Epithelial cell of esophagus (primary cell): ENCODE measurements around the gene CALML5.

Experiments used
- DNase-seq: peaks from one replicate; pipeline ENCODE4 v3.0.0; 2010; ENCODE audit warnings: low read depth
- H3K4me3 ChIP-seq: 2 replicates; pipeline ENCODE4 v1.5.1; 2011; ENCODE audit warnings: mild to moderate bottlenecking, low read length, control low read depth
- TF ChIP-seq, protein P1 (sequence below): IDR thresholded peaks from 2 replicates; pipeline ENCODE4 v1.5.1; 2011; ENCODE audit warnings: low read depth, mild to moderate bottlenecking, low read length, control low read depth, inconsistent platforms; ENCODE audit not compliant: insufficient read depth; ENCODE audit errors: missing control alignments

Gene CALML5

DNA sequence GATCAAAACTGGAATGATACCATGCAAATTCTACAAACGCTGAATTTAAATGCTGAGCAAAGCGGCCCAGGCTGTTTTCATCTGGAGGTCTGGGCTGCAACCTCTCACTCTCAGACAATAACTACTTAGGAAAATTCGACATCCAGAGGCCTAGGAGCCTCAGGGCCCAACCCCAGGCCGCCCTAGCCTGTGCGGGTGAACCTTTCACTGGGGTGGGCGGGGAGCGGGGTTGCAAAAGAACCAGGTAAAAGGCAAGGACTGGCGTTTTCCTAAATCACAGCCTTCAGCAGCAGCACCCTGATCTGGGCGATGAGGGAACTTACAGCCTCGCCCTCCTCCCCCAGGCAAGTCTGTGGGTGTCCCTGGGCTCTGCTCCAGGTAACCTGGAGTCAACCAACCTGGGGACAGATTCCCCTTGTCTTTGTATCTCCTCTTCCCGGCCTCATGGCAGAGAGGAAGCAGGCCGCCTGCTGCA is 33.4 kb downstream of the CALML5 start:
- H3K4me3 ChIP-seq = peak overlapping the region; percentile 11
- DNase-seq = no peak
- TF ChIP-seq, protein P1, sequence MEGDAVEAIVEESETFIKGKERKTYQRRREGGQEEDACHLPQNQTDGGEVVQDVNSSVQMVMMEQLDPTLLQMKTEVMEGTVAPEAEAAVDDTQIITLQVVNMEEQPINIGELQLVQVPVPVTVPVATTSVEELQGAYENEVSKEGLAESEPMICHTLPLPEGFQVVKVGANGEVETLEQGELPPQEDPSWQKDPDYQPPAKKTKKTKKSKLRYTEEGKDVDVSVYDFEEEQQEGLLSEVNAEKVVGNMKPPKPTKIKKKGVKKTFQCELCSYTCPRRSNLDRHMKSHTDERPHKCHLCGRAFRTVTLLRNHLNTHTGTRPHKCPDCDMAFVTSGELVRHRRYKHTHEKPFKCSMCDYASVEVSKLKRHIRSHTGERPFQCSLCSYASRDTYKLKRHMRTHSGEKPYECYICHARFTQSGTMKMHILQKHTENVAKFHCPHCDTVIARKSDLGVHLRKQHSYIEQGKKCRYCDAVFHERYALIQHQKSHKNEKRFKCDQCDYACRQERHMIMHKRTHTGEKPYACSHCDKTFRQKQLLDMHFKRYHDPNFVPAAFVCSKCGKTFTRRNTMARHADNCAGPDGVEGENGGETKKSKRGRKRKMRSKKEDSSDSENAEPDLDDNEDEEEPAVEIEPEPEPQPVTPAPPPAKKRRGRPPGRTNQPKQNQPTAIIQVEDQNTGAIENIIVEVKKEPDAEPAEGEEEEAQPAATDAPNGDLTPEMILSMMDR = no peak

DNA sequence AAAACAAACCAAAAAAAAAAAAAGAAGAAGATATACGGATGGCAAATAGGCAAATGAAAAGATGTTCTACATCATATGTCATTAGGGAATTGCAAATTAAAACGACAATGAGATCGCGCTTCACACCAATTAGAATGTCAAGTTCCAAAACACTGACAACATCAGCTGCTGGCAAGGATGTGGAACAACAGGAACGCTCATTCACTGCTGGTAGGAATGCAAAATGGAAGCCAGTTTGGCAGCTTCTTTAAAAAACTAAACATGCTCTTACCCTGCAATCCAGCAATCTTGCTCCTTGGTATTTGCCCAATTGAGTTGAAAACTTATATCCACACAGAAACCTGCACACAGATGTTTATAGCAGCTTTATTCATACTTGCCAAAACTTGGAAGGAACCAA is 34.8 kb downstream of the CALML5 start:
- TF ChIP-seq, protein P1 = peak; percentile 25
- DNase-seq = peak; percentile 45
- no peak overlapping the region for H3K4me3 ChIP-seq

DNA sequence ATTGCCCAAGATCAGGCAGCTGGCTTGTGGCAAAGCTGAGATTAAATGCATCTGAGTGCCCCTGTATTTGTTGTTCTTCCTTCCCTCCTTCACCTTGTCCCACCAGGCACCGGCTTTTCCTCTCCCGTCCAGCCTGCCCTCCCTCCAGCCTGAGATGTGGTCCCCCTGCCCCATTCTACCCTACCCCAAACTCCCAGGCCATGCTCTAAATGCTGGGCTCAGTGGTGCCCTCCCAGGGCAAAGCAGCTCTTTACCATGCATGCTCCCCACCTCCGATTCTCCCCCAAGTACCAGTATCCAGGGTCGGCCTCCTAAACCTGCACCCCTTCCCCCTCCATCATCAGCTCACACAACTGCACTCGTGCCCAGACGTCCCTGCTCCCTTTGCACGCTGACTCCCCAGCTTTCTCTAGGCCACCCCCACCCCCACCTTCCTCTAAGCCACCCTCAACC is 36.5 kb downstream of the CALML5 start:
- TF ChIP-seq, protein P1 = no peak
- H3K4me3 ChIP-seq = no peak overlapping the region
- no peak for DNase-seq

DNA sequence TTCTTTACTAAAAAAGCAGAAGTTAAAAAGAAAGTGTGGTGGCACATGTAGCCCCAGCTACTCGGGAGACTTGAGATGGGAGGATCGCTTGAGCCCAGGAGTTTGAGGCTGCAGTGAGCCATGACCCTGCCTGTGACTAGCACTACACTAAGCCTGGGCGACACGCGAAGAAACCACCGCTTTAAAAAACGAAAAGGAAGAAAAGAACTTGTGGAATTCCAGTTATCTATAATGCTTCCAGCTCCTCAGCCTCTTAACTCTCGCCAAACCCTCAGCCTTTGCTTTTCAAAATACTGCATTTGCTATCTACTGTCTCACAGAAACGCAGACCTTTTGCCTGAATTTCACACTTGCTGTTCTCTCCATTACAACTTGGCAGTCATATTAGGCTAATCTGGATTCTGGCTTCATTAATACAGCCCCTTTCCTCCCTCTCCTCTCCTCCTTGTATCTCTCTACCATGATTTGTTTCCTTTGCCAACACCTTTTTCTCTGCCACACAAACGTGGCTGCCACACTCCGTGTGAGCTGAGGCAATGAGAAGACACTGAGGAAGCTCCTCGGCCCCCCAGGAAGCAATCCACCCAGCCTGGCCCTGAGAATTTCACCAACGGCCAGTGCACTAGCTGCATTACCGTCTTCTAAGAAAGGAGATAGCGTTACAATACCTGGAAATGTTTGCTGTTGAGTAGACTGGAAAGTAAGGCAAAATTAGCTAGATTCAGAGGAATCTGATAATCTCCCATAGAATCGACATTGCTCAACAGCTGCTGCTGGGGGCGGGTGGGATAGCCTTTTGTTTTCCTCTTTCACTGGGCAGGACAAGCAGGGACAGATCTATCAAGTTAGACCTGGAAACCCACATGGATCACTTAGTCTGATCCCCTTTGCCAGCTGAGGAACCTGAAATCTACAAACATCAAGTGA is 37.2 kb downstream of the CALML5 start:
- no peak overlapping the region for H3K4me3 ChIP-seq
- peak; percentile 51 for DNase-seq
- TF ChIP-seq, protein P1 = no peak

DNA sequence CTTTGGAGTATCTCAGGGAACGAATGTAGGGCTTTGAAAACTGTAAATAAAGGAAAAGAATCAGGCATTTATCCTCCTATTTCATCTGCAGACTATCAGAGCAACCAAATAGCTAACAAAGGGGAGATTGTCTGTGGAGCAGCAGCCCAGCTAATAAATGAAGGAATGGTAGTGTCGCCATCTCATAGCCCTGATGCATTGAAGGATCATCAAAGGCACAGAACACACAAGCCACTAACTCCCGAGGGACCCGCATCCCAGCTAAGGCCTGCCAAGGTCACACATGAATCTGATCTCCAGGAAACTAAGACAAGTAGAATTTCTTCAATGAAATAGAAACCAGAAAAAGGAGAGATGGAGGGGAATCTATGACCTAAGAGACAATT is 38.2 kb downstream of the CALML5 start:
- DNase-seq = no peak
- TF ChIP-seq, protein P1 = no peak

DNA sequence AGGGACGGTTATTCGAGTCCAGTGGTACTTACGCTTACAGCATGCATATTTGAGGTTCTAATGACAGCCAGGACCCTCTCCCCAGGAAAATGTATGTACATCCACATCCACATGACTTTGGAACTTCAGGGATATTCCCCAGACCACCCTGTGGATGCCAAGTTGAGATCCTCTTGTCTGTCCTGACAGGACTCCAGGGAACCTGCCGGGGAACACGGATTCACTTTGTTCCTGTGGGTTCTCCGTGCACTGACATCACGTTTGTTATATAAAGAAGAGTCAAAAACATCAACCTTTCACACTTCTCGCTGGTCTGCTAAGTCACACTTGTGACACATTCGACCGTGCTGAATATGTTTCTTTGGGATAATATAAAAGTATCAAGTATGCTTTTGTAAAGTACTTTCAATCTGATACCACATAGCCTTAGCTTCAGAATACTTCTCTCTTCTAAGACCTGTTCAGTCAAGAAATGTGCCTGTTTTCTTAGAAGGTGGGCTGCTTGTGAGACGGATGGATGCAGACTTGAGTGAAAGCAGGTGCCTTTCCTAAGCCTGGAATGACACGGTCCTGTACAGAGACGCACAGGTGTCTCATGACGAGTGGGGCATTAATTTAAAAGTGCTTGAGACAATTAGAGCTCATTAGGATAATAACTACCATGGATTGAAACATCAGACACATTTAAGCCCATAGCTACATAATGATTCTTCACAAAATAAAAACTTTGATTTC is 38.7 kb downstream of the CALML5 start:
- TF ChIP-seq, protein P1 = no peak
- no peak for DNase-seq
- H3K4me3 ChIP-seq = no peak overlapping the region

More for the DNA sequence above, 38.2 kb downstream of the CALML5 start:
- no peak overlapping the region for H3K4me3 ChIP-seq
